Activated B cell treated with CpG ODN at 0.5 μM for 24 hours (primary cell): ENCODE results near the gene TAS1R3. TPM values are rescaled to one million over a fixed set of nuclear protein-coding genes. Genes with fewer than 3 reads are reported as not detected.

Experiments used
- ATAC-seq: fragments of 200-7000 bp; cut with Tn5 transposase; one replicate; pipeline ENCODE4 v1.10.0; 2021; ENCODE audit warnings: low read depth, mild to moderate bottlenecking, moderate library complexity
- CTCF ChIA-PET: fragments of 350-600 bp; sonication (Branson Sonifier 250); formaldehyde crosslinking; loops from one replicate; lab custom pipeline; 2021; ENCODE audit warnings: antibody characterized with exemption; lab: Charles Lee
- POLR2A ChIA-PET: fragments of 350-600 bp; sonication (Branson Sonifier 250); formaldehyde crosslinking; loops from one replicate; lab custom pipeline; 2021; ENCODE audit warnings: antibody characterized with exemption; lab: Charles Lee
- DNase-seq: peaks from one replicate; pipeline ENCODE4 v3.0.0; 2022
- H3K27ac Mint-ChIP-seq: one replicate; pipeline ENCODE4 v1.8.0; 2020; ENCODE audit warnings: mixed read lengths
- H3K27me3 Mint-ChIP-seq: one replicate; pipeline ENCODE4 v1.8.0; 2021; ENCODE audit warnings: mixed read lengths
- H3K36me3 Mint-ChIP-seq: one replicate; pipeline ENCODE4 v1.8.0; 2021; ENCODE audit warnings: low read depth, mixed read lengths
- H3K4me1 Mint-ChIP-seq: one replicate; pipeline ENCODE4 v1.8.0; 2021; ENCODE audit warnings: mixed read lengths
- H3K4me3 Mint-ChIP-seq: one replicate; pipeline ENCODE4 v1.8.0; 2020; ENCODE audit warnings: mild to moderate bottlenecking, mixed read lengths
- H3K9me3 Mint-ChIP-seq: one replicate; pipeline ENCODE4 v1.8.0; 2020; ENCODE audit warnings: mixed read lengths
- CTCF ChIP-seq: fragments of 200-600 bp; IDR thresholded peaks from one replicate; pipeline ENCODE4 v1.8.0; 2022; ENCODE audit warnings: antibody characterized with exemption, mild to moderate bottlenecking
- intact Hi-C: fragments of 100-400 bp; cut with micrococcal nuclease; formaldehyde crosslinking; loops from one replicate; pipeline ENCODE4 v1.15.1; 2024
- total RNA-seq: library from RNA; stranded (reverse); gene quantifications from 2 replicates; pipeline ENCODE4 v1.2.3, GENCODE V29; 2022

Gene TAS1R3
- total RNA-seq, 1 donor from 2014 or later: 2.5 TPM

- H3K27ac Mint-ChIP-seq: no peak overlapping the region
- POLR2A ChIA-PET: interaction anchor here (0.8 kb wide), 1 partner anchor 301 kb away, joined by 3 read pairs; no protein-coding TSS in a partner anchor
- no peak overlapping the region for H3K4me3 Mint-ChIP-seq
- CTCF ChIA-PET: no interaction called here
- H3K9me3 Mint-ChIP-seq: no peaks in the 10 kb centered on the region
- peaks cover 4% of the 10 kb centered on the region for H3K4me1 Mint-ChIP-seq
- TF ChIP-seq CTCF: no peak
- intact Hi-C loops: no loop called here
- H3K36me3 Mint-ChIP-seq: no peaks in the 10 kb centered on the region
- DNase-seq (no peak), ATAC-seq (no peak)
- H3K27me3 Mint-ChIP-seq: no peaks in the 10 kb centered on the region
These were observed 46.6 kb upstream of the TAS1R3 start for GRCh38 chr1:1284221-1285101.

DNA sequence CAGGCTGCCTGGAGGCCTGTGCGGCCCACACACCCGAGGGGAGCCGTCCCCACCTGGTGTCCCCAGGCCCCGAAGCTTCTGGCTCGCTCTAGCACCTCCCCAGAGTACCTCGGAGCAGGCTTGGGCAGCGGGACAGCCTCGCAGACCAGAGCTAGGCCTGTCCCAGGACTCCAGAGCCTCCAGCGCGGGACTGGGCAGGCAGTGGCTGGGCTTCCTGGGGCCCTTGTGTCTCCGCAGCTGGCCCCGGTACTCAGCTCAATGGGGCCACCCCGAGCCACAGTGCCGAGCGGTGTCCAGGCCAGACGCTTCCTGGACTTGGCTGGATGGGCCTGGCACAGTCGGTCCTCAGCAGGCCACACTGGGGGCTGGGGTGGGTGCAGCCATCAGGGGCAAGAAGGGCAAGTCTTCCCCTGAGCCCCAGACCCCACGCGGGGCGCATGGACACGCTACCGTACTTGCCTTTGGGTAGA is 45.9 kb upstream of the TAS1R3 start:
- no peak for ATAC-seq
- POLR2A ChIA-PET: no interaction called here
- H3K4me3 Mint-ChIP-seq: no peak overlapping the region
- TF ChIP-seq CTCF: no peak
- DNase-seq: no peak
- CTCF ChIA-PET: no interaction called here
- H3K36me3 Mint-ChIP-seq: no peaks in the 10 kb centered on the region
- peaks cover 6% of the 10 kb centered on the region for H3K4me1 Mint-ChIP-seq
- H3K9me3 Mint-ChIP-seq: no peaks in the 10 kb centered on the region
- intact Hi-C loops: no loop called here
- peaks cover 1% of the 10 kb centered on the region for H3K27me3 Mint-ChIP-seq
- no peak overlapping the region for H3K27ac Mint-ChIP-seq

DNA sequence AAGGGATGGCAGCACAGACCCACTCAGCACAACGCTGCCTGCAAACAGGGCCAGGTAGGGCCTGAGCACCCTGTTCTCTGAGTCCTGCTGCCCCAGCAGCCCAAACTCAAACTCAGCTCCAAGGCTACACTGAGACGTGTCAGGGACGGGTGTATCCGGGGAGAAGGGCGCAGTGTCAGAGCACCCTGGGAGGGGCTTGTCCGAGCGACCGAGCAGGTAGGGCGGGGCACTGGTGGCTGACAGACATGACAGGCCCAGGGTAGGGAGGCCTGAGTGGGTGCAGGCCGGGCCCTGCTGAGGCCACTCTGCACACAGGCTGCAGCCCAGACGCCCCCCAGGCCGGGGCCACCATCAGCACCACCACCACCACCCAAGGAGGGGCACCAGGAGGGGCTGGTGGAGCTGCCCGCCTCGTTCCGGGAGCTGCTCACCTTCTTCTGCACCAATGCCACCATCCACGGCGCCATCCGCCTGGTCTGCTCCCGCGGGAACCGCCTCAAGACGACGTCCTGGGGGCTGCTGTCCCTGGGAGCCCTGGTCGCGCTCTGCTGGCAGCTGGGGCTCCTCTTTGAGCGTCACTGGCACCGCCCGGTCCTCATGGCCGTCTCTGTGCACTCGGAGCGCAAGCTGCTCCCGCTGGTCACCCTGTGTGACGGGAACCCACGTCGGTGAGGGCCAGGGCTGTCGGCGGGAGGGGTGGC is 45.3 kb upstream of the TAS1R3 start:
- peaks cover 2% of the 10 kb centered on the region for H3K27me3 Mint-ChIP-seq
- TF ChIP-seq CTCF: no peak
- ChIA-PET CTCF (no interaction called here), POLR2A (no interaction called here)
- ATAC-seq: no peak
- peaks cover 9% of the 10 kb centered on the region for H3K4me1 Mint-ChIP-seq
- no peak overlapping the region for H3K4me3 Mint-ChIP-seq
- H3K36me3 Mint-ChIP-seq: no peaks in the 10 kb centered on the region
- intact Hi-C loops: no loop called here
- H3K27ac Mint-ChIP-seq: no peak overlapping the region
- no peak for DNase-seq
- H3K9me3 Mint-ChIP-seq: no peaks in the 10 kb centered on the region

GRCh38 chr1:1286313-1287261 is 44.5 kb upstream of the TAS1R3 start:
- intact Hi-C loops: no loop called here
- Mint-ChIP-seq H3K9me3 (no peaks in the 10 kb centered on the region), H3K4me3 (no peak overlapping the region), H3K27ac (no peak overlapping the region), H3K27me3 (peaks cover 2% of the 10 kb centered on the region), H3K36me3 (no peaks in the 10 kb centered on the region), H3K4me1 (peaks cover 9% of the 10 kb centered on the region)
- ATAC-seq (no peak), DNase-seq (no peak)
- TF ChIP-seq CTCF: no peak
- ChIA-PET POLR2A (no interaction called here), CTCF (no interaction called here)
